GM19099 (cell line): ENCODE data around the gene SRP19.

Source experiments
- POLR2A ChIP-seq: IDR thresholded peaks from 3 replicates; pipeline ENCODE4 v1.6.1; 2011; ENCODE audit warnings: low read depth; ENCODE audit not compliant: insufficient read length; ENCODE audit errors: extremely low read depth

Gene SRP19

GRCh38 chr5:112902561-112902960, 41.5 kb downstream of the SRP19 start:
- TF ChIP-seq POLR2A: no peak

- no peak for TF ChIP-seq POLR2A
Observed at GRCh38 chr5:112906637-112907036, 45.5 kb downstream of the SRP19 start.

GRCh38 chr5:112907166-112907631, 46.1 kb downstream of the SRP19 start:
- TF ChIP-seq POLR2A: no peak

- TF ChIP-seq POLR2A: no peak
Observed at GRCh38 chr5:112908854-112909253, 47.8 kb downstream of the SRP19 start.

- TF ChIP-seq POLR2A: no peak
Observed at GRCh38 chr5:112910529-112910928, 49.4 kb downstream of the SRP19 start.

GRCh38 chr5:112914584-112914983, 53.5 kb downstream of the SRP19 start:
- TF ChIP-seq POLR2A: no peak

- no peak for TF ChIP-seq POLR2A
Observed at GRCh38 chr5:112915831-112916230, 54.7 kb downstream of the SRP19 start.

- no peak for TF ChIP-seq POLR2A
Observed at GRCh38 chr5:112917453-112917995, 56.4 kb downstream of the SRP19 start.

GRCh38 chr5:112918136-112918535, 57.0 kb downstream of the SRP19 start:
- no peak for TF ChIP-seq POLR2A

GRCh38 chr5:112918679-112919078, 57.6 kb downstream of the SRP19 start:
- no peak for TF ChIP-seq POLR2A
